ENCODE data around the gene CAND2.
"Not testable (repeated sequence)": the region's sequence is repeated elsewhere in the genome, so short reads cannot be mapped to it uniquely, and the experiment has no call there.

Gene CAND2

GRCh38 chr3:12877040-12877439, 80.6 kb downstream of the CAND2 start:
- H3K36me3 ChIP-seq (ENCODE audit: insufficient read depth, insufficient read length, low read length): no peaks in the 10 kb centered on the region
- peaks cover 66% of the 10 kb centered on the region for H3K27me3 ChIP-seq (ENCODE audit: insufficient read depth, insufficient read length)
- no peak for DNase-seq (ENCODE audit: low read depth, low spot score)
- no peaks in the 10 kb centered on the region for H3K9me3 ChIP-seq (ENCODE audit: insufficient read depth, low read length)
- no peak overlapping the region for H3K4me3 ChIP-seq (ENCODE audit: insufficient read length, low read depth)
- H3K9ac ChIP-seq (ENCODE audit: insufficient read length, low read depth): no peak overlapping the region
- H3K4me1 ChIP-seq (ENCODE audit: insufficient read depth, insufficient read length): peaks cover 12% of the 10 kb centered on the region
- TF ChIP-seq SUZ12 (IDR thresholded peaks at IDR 0.05; ENCODE audit: extremely low read depth, insufficient read depth, insufficient read length): no peak
- TF ChIP-seq YY1 (IDR thresholded peaks at IDR 0.05; ENCODE audit: insufficient read depth, insufficient read length): no peak
- TF ChIP-seq ZNF274 (IDR thresholded peaks at IDR 0.05; ENCODE audit: low read depth, low read length): no peak

- no peak overlapping the region for H3K9ac ChIP-seq (ENCODE audit: insufficient read length, low read depth)
- no peak for DNase-seq (ENCODE audit: low read depth, low spot score)
- TF ChIP-seq ZNF274 (IDR thresholded peaks at IDR 0.05; ENCODE audit: low read depth, low read length) (no peak), SUZ12 (IDR thresholded peaks at IDR 0.05; ENCODE audit: extremely low read depth, insufficient read depth, insufficient read length) (no peak), YY1 (IDR thresholded peaks at IDR 0.05; ENCODE audit: insufficient read depth, insufficient read length) (no peak)
These were observed 81.7 kb downstream of the CAND2 start for GRCh38 chr3:12878141-12878574.

GRCh38 chr3:12878758-12879157, 82.3 kb downstream of the CAND2 start:
- H3K9ac ChIP-seq (ENCODE audit: insufficient read length, low read depth); H3K4me3 ChIP-seq (ENCODE audit: insufficient read length, low read depth): not testable (repeated sequence)

More at GRCh38 chr3:12878141-12878574, 81.7 kb downstream of the CAND2 start:
- Histone ChIP-seq H3K36me3 (ENCODE audit: insufficient read depth, insufficient read length, low read length) (no peaks in the 10 kb centered on the region), H3K27me3 (ENCODE audit: insufficient read depth, insufficient read length) (peaks cover 55% of the 10 kb centered on the region), H3K9me3 (ENCODE audit: insufficient read depth, low read length) (no peaks in the 10 kb centered on the region), H3K4me1 (ENCODE audit: insufficient read depth, insufficient read length) (peaks cover 12% of the 10 kb centered on the region), H3K4me3 (ENCODE audit: insufficient read length, low read depth) (no peak overlapping the region)

GRCh38 chr3:12879191-12879815, 82.8 kb downstream of the CAND2 start:
- Histone ChIP-seq H3K4me3 (ENCODE audit: insufficient read length, low read depth) (no peak overlapping the region), H3K4me1 (ENCODE audit: insufficient read depth, insufficient read length) (peaks cover 9% of the 10 kb centered on the region), H3K36me3 (ENCODE audit: insufficient read depth, insufficient read length, low read length) (no peaks in the 10 kb centered on the region), H3K27me3 (ENCODE audit: insufficient read depth, insufficient read length) (peaks cover 44% of the 10 kb centered on the region), H3K9me3 (ENCODE audit: insufficient read depth, low read length) (peaks cover 4% of the 10 kb centered on the region; the same call in 1 of the 2 replicates), H3K9ac (ENCODE audit: insufficient read length, low read depth) (no peak overlapping the region)
- no peak for TF ChIP-seq YY1 (IDR thresholded peaks at IDR 0.05; ENCODE audit: insufficient read depth, insufficient read length)
- no peak for TF ChIP-seq SUZ12 (IDR thresholded peaks at IDR 0.05; ENCODE audit: extremely low read depth, insufficient read depth, insufficient read length)
- no peak for TF ChIP-seq ZNF274 (IDR thresholded peaks at IDR 0.05; ENCODE audit: low read depth, low read length)
- no peak for DNase-seq (ENCODE audit: low read depth, low spot score)

More at GRCh38 chr3:12878758-12879157, 82.3 kb downstream of the CAND2 start:
- Histone ChIP-seq H3K27me3 (ENCODE audit: insufficient read depth, insufficient read length) (peaks cover 49% of the 10 kb centered on the region), H3K4me1 (ENCODE audit: insufficient read depth, insufficient read length) (peaks cover 12% of the 10 kb centered on the region)
- H3K9me3 ChIP-seq (ENCODE audit: insufficient read depth, low read length); H3K36me3 ChIP-seq (ENCODE audit: insufficient read depth, insufficient read length, low read length); DNase-seq (ENCODE audit: low read depth, low spot score): not testable (repeated sequence)

GRCh38 chr3:12881858-12882257, 85.4 kb downstream of the CAND2 start:
- H3K4me3 ChIP-seq (ENCODE audit: insufficient read length, low read depth); H3K9me3 ChIP-seq (ENCODE audit: insufficient read depth, low read length); H3K4me1 ChIP-seq (ENCODE audit: insufficient read depth, insufficient read length); H3K9ac ChIP-seq (ENCODE audit: insufficient read length, low read depth); DNase-seq (ENCODE audit: low read depth, low spot score); H3K36me3 ChIP-seq (ENCODE audit: insufficient read depth, insufficient read length, low read length): not testable (repeated sequence)
- H3K27me3 ChIP-seq (ENCODE audit: insufficient read depth, insufficient read length): peaks cover 34% of the 10 kb centered on the region

- Histone ChIP-seq H3K27me3 (ENCODE audit: insufficient read depth, insufficient read length) (peaks cover 26% of the 10 kb centered on the region), H3K36me3 (ENCODE audit: insufficient read depth, insufficient read length, low read length) (no peaks in the 10 kb centered on the region), H3K9ac (ENCODE audit: insufficient read length, low read depth) (no peak overlapping the region), H3K4me3 (ENCODE audit: insufficient read length, low read depth) (no peak overlapping the region), H3K4me1 (ENCODE audit: insufficient read depth, insufficient read length) (peaks cover 3% of the 10 kb centered on the region), H3K9me3 (ENCODE audit: insufficient read depth, low read length) (peaks cover 4% of the 10 kb centered on the region; the same call in 1 of the 2 replicates)
- no peak for DNase-seq (ENCODE audit: low read depth, low spot score)
- no peak for TF ChIP-seq YY1 (IDR thresholded peaks at IDR 0.05; ENCODE audit: insufficient read depth, insufficient read length)
- no peak for TF ChIP-seq ZNF274 (IDR thresholded peaks at IDR 0.05; ENCODE audit: low read depth, low read length)
- no peak for TF ChIP-seq SUZ12 (IDR thresholded peaks at IDR 0.05; ENCODE audit: extremely low read depth, insufficient read depth, insufficient read length)
These were observed 86.1 kb downstream of the CAND2 start for GRCh38 chr3:12882336-12883310.

GRCh38 chr3:12884186-12884680, 87.8 kb downstream of the CAND2 start:
- DNase-seq (ENCODE audit: low read depth, low spot score): no peak
- no peaks in the 10 kb centered on the region for H3K36me3 ChIP-seq (ENCODE audit: insufficient read depth, insufficient read length, low read length)
- H3K9ac ChIP-seq (ENCODE audit: insufficient read length, low read depth): no peak overlapping the region
- TF ChIP-seq YY1 (IDR thresholded peaks at IDR 0.05; ENCODE audit: insufficient read depth, insufficient read length) (no peak), ZNF274 (IDR thresholded peaks at IDR 0.05; ENCODE audit: low read depth, low read length) (no peak), SUZ12 (IDR thresholded peaks at IDR 0.05; ENCODE audit: extremely low read depth, insufficient read depth, insufficient read length) (no peak)
- peaks cover 4% of the 10 kb centered on the region; the same call in 1 of the 2 replicates for H3K9me3 ChIP-seq (ENCODE audit: insufficient read depth, low read length)
- H3K4me1 ChIP-seq (ENCODE audit: insufficient read depth, insufficient read length): peaks cover 3% of the 10 kb centered on the region
- no peak overlapping the region for H3K4me3 ChIP-seq (ENCODE audit: insufficient read length, low read depth)
- peaks cover 16% of the 10 kb centered on the region for H3K27me3 ChIP-seq (ENCODE audit: insufficient read depth, insufficient read length)

All from NT2/D1 (cell line).